ENCODE measurements around the gene GNA15.

GRCh38 chr19:3136684-3137055 is 837 bp downstream of the GNA15 start:
- TF ChIP-seq CTCF (IDR thresholded peaks at IDR 0.05; ENCODE audit: insufficient read depth, low read length, poor library complexity, severe bottlenecking) (no peak), EZH2phosphoT487 (conservative IDR thresholded peaks at IDR 0.05; ENCODE audit: low read length) (no peak)
